ENCODE data around the gene IP6K1.
"Not testable (repeated sequence)": the region's sequence is repeated elsewhere in the genome, so short reads cannot be mapped to it uniquely, and the experiment has no call there.

DNA sequence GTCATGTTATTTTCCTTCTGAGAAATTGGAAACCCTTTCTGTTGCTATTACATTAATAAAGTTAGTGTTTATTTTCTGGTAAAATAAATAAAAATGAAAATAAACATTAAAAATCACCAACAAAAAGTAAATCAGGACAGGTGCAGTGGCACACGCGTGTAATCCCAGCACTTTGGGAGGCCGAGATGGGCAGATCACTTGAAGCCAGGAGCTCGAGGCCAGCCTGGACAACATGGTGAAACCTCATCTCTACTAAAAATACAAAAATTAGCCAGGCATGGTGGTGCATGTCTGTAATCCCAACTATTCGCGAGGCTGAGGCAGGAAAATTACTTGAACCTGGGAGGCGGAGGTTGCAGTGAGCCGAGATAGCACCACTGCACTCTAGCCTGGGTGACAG lies 10.2 kb downstream of the IP6K1 start:
- TF ChIP-seq CTCF (conservative IDR thresholded peaks at IDR 0.05); ZFX (IDR thresholded peaks at IDR 0.05): not testable (repeated sequence)
